Activated effector memory CD4-positive, alpha-beta T cell treated with Interleukin-2 at 50 U/mL for 16 hours (primary cell): ENCODE measurements around the gene NDUFB10.
"Not testable (repeated sequence)": the region's sequence is repeated elsewhere in the genome, so short reads cannot be mapped to it uniquely, and the experiment has no call there.

ENCODE experiments used
- DNase-seq: peaks from one replicate; pipeline ENCODE4 v3.0.0-alpha.2; 2020

Gene NDUFB10

DNA sequence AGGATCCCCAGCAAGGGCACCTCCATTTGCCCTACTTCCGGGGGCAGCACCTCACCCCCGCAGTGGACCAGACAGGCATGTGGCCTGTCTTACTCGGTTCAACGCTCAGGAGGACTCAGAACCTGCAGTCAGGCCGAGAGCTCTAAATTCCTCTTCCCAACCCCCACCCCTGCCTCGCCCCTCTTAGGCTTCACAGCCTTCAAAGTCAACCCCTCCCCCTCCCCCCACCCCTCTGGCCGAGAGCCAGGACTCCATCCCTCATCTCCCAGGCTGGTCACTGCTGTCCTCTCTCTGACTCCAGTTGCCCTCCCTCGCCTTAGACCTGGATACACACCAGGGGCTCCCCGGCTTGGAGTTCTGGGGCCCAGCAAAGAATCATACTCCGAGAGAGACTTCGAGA is 33.1 kb upstream of the NDUFB10 start:
- DNase-seq, result no peak

DNA sequence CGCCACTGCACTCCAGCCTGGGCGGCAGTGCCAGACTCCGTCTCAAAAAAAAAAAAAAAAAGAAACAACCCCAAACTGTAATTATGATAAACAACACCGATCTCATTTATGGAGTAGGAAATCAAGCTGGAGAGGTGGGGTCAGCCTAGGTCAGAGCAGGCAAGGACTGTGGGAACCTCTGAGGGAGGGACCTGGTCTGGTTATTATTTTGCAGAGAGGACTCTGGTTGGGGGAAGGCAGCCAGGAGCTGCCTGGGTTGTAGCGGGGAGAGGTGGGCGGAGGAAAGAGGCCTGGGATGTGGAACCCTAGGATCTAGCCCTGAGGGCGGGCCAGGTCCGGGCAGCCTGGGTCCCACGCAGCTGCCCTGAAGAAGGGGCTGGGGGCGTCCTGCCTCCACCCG is 30.2 kb upstream of the NDUFB10 start:
- no peak for DNase-seq

DNA sequence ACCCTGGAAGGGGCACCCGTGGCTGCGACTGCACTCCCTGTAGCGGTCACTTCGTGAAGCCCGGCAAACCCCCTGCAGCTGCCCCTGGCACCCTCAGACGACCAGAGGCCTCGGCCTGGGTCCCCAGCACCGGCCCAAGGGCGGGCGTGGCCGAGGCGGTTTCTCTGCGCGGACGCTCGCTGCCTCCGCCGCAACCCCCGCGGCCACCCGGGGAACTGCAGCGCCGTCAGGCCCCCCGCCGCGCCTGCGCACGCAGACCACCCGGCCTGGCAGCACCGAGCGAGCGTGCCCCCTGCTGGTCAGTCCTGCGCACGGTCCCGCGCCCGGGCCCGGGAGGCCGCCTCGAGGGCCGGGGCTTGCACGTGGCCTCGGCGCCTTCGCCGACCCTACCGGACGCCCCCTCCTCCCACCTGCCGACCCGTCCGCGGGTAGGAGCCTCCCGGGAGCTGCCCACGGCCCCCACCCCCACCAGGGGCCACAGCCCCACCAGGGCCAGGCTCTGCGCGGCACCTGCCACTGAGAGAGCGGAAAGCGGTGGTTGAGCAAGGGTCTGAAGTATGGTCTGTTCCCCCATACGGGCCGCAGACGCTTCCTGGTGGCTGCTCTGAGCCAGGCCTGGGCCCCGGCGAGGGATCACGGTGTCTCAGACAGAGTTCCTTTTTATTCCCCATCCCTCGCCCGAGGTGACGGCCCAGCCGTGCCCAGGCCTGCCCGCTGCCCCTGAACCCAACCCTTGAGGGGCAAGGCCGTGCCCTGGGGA is 29.6 kb upstream of the NDUFB10 start:
- DNase-seq, result peak; percentile 88

DNA sequence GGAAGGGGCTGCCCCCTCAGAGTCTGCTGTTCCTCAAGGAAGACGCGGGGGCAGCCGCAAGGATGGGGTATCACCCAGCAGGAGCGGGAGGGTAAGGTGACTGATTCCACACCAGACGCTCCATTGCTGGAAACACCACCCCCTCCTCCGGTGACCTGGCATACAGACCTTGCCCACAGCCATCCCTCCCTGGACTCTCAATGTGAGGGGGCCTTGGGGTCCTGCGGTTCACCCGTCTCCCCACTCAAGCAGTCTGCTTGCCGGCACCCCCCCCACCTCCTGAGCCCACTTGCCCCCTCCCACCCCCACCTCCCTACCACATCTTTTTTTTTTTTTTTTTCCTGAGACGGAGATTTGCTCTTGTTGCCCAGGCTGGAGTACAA is 29.0 kb upstream of the NDUFB10 start:
- no peak for DNase-seq

DNA sequence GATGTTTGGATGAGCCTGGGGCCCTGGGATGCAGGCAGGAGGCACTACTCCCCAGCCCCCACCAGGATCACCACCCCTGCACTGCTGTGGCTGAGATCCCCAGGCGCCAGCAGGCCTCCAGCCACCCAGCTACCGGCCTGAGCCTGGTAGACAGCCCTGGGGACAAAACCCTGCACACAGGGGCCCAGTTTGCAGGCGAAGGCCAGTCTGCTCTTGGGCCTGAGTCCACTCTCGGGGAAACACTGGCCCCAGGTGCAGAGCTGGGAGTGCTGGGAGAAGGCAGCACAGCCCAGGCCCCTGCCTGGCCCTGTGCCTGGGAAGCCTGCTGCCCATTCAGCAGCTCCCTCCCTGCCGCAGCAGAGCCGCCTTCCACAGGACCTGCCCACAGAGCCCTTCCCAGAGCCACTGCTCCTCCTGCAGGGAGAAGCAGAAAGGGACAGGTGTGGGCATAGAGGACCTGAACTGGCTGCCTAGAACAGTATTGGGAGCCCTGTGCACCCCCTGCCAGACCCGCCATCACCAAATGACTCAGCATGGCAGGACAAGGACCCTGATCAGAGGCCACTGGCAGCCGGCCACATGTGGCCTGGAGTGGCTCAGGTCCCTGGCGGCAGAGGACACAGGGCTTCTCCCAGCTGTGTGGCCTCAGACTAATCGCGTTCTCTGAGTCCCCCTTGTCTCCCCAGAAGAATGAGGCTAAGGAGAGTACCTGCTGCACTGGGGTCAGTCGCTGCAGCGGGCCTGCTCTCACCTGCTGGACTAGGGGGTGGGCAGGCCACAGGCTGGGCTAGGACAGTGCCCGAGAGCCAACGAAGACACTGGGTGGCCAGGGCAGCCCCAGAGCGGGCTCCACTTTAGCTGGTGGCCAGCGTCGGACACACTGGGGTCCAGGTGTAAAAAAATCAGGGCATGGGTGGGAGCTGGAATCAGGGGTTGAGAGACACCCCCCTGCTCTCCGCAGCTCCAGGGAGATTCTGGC is 27.0 kb upstream of the NDUFB10 start:
- DNase-seq, result no peak

DNA sequence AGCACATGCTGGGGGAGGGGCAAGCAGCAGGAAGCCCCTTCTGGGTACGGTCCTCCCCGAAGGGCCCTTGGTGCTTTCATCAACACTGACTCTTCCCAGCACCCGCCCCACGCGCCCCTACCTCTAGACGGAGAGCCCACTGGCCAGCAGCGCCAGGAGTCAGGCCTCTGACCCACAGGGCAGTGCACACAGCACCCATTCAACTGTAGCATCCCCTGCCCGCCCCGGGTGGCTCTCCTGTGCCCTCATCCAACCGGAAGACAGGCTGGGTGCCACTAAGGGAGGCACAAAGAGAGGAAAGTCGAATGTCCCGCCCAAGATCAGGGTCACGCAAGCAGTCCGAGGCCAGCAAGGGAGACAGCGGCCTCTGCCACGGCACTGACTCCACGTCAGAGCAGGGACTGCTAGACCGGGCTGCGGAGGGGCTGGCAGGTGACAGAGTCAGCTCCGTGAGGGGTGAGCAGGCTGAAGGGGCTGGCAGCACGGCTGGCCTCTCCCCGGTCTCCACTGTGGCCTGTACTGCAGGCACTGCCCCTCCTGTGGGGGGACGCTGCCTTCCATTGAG is 26.2 kb upstream of the NDUFB10 start:
- DNase-seq, result no peak

DNA sequence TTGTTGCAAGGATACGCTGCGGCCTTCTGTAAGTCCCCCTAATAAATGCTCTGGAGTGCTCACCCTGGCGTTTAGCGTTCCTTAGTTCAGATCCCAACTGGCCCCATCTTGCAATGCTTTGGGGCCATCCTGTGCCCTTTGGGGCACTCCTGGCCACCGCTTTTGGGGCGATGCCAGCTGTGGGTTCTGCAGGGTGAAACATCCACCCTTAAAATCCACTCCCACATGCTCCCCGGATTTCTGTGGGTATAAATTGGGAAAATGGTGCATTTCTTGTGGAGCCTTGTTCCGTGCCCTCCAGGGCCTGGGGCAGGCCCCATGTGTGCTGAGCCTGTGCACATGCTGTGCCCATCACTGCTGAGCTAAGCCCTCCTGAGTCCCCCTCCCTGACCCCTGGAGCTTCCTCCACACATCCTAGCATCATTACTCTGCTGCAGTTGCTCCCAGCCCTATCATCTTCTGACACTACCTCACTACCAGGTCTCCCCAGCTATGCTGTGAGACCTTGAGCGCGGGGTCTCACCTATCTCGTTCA is 22.3 kb upstream of the NDUFB10 start:
- no peak for DNase-seq

DNA sequence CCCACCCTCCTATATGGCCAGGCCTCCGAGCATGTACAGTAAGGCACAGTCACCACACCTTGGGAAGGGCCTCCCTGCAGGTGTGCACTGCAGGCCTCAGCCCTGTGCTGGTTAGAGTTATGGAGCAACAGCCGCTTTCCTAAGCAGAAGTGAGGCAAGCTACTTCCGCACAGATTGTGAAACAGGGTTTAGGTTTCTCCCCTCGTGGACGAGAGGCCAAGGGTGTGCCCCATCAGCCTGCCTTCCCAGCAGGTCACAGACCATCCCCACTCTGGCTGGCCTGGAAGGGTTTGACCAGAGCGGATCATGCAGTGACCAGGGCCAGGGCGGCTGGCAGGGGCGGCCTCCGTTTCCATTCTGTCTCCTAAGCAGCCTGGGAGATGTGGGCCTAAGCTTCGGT is 21.0 kb upstream of the NDUFB10 start:
- no peak for DNase-seq

DNA sequence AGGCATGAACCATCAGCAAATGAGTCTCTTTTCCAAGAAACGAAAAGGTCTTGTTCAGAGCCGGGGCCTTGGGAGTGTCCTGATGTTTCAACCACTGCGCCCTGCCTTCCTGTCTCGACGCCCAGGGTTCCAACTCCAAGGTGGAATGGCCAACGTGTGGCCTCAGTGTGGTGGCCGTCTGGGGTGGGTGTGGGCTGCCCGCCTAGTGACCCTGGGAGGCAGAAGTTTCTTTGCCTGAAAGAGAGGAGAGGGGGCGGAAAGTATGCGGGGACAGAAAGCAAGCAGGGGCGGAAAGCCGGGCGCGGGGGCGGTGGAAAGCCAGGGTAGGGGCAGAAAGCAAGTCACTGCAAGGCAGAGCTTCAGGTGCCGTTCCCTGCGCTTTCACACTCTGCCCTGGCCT is 20.4 kb upstream of the NDUFB10 start:
- no peak for DNase-seq

DNA sequence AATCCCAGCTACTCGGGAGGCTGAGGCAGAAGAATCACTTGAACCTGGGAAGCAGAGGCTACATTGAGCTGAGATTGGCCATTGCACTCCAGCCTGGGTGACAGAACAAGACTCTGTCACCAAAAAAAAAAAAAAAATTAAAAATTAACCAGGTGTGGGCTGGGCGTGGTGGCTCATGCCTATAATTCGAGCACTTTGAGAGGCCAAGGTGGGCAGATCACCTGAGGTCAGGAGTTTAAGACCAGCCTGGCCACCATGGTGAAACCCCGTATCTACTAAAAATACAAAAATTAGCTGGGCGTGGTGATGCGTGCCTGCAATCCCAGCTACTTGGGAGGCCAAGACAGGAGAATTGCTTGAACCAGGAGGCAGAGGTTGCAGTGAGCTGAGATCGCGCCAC is 19.5 kb upstream of the NDUFB10 start:
- not testable (repeated sequence) for DNase-seq

DNA sequence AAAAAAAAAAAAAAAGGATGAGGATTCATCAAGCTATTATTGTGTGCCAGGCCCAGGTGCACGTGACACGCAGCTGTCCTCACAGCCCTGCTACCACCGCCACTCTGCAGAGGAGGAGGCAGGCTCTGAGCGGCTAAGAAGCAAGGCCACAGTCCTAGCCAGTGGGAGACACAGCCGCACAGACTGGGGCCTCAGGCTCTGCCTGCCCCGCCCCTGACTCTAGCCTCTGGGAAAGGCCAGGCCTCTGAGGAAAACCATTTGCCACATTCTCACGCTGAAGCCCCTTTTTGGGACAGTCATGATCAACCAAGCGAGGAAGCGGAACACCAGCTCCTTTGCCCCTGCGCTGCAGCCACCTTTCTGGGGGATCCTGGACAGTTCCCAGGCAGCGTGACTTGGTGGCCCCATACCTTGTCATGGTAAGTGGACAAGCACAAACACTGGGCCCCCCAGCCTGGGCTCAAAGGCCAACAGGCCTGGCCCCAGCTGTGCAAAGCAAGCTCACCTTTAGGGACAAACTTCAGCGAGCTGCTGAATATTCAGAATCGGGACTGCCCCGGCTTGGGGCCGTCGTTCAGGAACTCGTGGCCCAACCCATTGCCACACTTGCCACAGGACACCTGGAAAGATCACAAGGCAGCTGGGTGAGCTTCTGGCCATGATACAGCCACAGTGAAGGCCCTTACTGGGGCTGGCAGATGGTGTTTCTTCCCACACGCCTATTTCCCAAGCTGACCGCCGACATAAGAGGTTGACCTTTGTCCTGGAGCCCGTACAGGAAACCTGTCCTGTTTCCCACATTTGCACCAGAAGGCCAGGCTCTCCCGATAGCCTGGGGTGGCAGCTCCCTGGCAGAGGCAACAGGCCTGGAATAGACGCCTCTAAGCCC is 18.8 kb upstream of the NDUFB10 start:
- no peak for DNase-seq

DNA sequence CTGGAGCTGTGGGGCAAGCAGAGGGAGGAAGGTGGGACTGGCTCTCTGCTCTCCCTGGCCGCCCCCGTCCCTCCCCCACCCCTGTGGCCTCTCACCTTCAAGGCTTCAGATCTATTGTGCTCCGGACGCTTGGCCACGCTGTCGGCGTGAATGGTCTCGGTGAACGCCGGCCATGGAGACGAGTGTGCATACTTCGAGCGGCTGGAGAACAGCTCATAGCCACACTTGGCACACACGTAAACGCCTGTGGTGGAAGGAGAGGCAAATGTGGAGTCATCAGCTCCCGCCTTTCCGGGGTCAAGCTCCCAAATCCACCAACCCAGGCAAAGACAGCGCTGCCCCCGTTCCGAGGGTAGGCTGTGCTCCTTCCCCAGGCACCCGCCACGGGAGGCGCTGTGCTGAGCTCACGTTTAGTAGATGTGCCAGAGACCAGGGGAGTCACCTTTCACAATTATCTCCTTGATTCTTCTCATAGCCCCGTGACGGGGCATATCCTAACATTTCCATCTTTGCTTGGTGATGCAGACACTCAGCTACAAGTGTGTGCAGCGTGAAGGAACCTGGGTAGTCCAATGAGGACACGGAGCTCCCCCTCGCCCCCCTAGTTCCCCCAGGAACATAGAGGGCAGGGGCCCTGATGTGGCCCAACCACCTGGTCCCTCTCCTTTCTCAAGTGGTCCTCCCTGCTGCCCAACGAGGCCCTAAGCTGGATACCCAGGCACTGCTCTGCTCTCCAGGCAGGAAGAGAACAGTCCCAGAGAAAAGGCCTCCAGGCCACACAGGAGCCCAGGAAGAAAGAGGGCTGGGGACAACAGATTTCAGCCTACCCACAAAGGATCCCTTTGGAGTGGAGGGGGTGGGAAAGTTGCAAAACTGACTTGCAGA is 17.9 kb upstream of the NDUFB10 start:
- no peak for DNase-seq

DNA sequence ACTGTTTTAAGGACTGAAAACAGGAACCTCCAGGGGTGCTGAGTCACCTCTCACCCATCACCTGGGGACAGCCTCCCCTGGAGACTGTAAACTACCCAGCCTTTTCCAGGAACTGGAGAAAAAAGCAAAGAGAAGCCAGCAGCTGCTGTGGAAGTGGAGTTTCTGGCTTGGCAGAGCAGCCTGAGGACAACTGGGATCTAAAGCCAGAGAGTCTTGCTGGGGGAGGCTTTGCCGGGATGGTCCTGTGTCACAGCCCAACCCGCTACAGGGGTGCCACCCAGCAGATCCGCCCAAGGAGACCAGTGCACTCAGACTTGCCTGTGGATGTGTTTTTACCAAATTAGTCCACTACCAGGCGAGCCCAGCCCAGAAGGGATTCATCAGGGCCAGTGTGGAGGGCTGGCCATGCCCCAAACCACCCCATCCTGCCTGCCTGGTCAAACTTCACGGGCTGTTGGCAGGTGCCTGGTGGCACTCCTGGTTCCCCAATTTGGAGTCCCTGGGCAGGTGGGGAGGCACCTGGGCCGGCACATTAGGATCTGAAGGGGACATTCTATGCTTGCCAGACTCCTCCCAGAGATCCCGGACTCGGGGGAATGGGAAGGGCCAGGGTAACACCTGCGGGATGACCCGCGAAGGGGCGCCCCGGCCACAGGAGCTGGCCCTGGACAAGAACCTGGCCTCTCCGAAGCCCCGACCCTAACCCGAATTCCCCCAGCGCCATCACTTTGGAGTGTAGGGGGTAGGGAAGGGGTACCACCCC is 17.1 kb upstream of the NDUFB10 start:
- DNase-seq, result no peak

DNA sequence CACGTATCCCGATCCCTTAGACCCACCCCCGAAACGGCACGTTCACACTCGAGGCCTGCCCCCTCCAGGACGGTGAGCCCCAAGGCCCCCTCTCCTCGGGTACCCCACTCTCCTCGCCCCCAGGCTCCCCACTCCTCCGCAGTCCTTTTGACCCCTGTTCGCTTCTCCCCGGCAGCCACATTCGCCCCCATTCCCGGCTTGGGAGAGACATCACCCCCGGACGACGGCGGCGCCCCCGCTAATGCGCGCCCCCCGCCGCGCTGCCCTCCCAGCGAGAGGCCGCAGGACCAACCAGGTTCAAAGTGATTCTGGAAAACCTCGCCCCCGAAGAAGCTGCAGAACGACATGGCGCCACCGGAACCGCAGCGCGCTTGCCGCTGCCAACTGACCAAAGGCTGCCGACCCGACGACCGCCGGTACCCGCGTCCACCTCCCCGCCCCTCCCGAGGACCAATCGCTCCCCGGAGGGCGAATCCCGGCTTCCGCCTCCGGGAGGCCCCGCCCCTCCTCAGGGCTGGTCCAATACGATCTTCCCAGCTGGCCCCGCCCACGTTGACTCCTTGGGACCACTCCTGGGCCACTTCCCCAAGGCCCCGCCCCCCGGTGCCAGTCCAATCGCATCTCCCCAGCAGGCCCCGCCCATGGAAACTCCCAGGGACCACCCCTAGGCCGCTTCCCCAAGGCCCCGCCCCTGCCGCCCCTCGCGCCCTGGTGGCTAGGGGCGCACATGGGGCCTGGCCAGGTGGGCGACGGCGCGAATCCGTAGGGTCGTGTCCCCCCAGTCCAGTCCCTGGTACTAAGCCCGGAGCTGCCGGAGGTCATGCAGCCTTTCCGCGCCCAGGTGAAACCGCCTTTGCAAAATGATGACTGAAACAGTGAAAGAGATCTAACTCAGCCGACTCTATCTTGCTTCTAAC is 16.3 kb upstream of the NDUFB10 start, which contains the start of gene MSRB1:
Gene MSRB1, minus strand, starts transcription at position 390 of the 917 bp plus-strand sequence. Its CDS starts 43 bp downstream, at position 347.
- peak; percentile 98 for DNase-seq

DNA sequence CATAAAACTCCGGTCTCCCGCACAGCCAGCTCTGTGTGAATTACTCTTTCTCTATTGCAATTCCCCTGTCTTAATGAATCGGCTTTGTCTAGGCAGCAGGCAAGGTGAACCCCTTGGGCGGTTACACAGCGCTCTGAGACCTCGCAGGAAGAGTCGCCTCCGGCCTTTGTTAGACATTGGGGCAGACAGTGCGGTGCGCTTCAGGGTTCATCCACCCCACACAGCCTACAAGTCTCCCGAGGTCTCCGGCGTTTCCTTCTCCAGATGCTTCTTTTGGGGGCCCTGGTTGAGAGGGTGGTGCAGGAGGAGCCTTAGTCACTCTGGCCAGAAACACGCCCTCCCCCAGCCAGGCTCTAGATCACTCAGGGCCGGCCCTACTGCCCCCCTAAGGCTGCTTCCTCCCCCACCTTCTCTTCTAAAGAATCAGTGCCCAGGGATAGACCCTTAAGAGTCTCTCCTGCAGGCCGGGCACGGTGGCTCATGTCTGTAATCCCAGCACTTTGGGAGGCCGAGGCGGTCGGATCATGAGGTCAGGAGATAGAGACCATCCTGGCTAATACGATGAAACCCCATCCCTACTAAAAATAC is 14.6 kb upstream of the NDUFB10 start:
- no peak for DNase-seq

DNA sequence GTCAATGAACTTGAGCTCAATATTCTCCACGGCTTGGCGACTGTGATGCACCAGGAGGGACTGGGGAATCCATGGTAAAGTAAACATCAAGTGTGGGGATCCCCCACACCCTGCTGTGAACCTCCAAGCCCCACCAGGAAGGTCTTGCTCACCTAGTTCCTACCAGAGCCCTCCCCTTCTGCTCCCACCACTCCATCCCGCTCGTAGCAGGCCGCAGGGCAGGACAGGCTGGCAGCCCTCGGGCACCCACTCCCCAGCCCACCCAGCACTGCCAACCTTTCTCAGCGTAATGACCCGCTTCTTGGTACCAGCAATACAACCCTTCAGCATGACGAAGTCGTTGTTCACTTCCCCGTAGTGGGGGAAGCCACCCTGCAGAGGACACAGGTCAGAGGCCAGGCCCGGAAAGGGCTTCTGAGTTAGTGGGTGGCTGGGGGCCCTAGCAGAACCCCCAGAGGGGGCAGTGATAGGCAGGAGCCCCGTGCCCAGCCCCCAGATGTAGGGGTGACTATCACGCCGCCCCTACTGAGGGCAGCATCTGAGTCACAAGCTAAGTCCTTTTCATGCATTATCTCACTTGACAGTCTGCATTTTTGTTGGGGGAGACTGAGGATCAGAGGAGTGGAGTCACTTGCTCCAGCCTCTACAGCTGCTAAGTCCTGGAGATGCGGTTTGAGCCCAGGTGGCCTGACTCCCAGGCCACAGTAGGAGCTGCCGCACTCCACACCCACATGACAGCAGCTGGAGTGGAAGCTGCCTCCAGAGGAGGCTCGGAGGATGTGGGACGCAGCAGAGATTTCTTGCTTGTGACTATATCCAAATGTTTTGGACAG is 13.6 kb upstream of the NDUFB10 start:
- no peak for DNase-seq

DNA sequence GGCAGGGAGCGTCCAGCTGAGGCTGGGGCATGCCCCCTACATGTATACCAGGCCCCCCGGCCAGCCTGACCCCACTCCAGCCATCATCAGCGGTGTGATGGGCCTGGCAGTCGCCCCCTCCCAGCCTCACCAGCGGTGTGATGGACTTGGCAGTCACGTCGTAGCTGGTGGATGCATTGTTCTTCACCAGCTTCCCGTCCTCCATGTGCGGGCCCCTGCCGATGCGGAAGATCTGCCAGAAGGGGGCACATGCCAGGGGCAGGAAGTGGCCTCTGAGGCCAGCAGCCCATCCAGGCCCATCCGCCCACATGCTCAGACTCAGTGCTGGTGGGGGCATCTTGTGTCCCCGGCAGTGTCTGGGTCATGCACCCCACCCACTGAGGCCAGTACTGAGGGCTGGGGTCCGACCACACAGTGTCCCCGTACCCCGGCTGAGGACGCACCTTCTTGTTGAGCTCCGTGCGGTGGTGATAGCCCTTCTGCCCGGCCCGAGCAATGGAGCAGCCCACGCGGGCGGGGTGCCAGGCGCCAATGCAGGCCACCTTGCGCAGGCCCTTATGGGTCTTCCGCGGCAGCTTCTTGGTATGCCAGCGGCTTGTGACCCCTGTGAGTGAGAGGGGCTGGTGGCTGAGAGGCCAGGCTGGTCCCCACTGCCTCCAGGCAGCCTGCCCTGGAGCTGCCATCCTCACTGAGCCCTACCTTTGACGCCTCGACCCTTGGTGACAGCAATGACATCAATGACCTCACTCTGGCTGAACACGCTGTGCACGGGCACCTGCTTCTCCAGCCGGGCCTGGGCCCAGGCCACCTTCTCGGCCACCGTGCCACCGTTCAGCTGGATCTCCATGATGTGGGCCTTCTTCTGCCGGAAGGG is 12.6 kb upstream of the NDUFB10 start:
- DNase-seq, result no peak
